H9 (cell line): Measurements from ENCODE around the gene TDRD7. TPM values are rescaled to one million over a fixed set of nuclear protein-coding genes. Genes with fewer than 3 reads are reported as not detected.

Experiments used
- DNase-seq: peaks from one replicate; pipeline ENCODE4 v3.0.0-alpha.2; 2017
- H2AFZ ChIP-seq: one replicate; pipeline ENCODE4 v1.6.1; 2013; ENCODE audit warnings: mild to moderate bottlenecking, low read length, control low read depth, moderate library complexity
- H2AK5ac ChIP-seq: 2 replicates; pipeline ENCODE4 v1.6.1; 2013; ENCODE audit warnings: low read length, control low read depth, mixed read lengths; ENCODE audit not compliant: insufficient read length
- H2BK120ac ChIP-seq: one replicate; pipeline ENCODE4 v1.6.1; 2013; ENCODE audit warnings: low read depth, mild to moderate bottlenecking, low read length, control low read depth, inconsistent platforms; ENCODE audit not compliant: poor library complexity, severe bottlenecking
- H2BK12ac ChIP-seq: 2 replicates; pipeline ENCODE4 v1.6.1; 2013; ENCODE audit warnings: low read length, control low read depth, mixed read lengths, low read depth; ENCODE audit not compliant: insufficient read length
- H2BK15ac ChIP-seq: 2 replicates; pipeline ENCODE4 v1.6.1; 2013; ENCODE audit warnings: low read depth, low read length, control low read depth
- H2BK20ac ChIP-seq: one replicate; pipeline ENCODE4 v1.6.1; 2013; ENCODE audit warnings: low read depth, mild to moderate bottlenecking, low read length, control low read depth, inconsistent platforms; ENCODE audit not compliant: poor library complexity, severe bottlenecking
- H2BK5ac ChIP-seq: 2 replicates; pipeline ENCODE4 v1.6.1; 2013; ENCODE audit warnings: low read length, control low read depth, mixed read lengths; ENCODE audit not compliant: insufficient read length
- H3K14ac ChIP-seq: 2 replicates; pipeline ENCODE4 v1.6.1; 2013; ENCODE audit warnings: low read length, control low read depth; ENCODE audit not compliant: insufficient read depth
- H3K18ac ChIP-seq: 2 replicates; pipeline ENCODE4 v1.6.1; 2013; ENCODE audit warnings: low read depth, mild to moderate bottlenecking, mixed read lengths, low read length, control low read depth; ENCODE audit not compliant: insufficient read length
- H3K23ac ChIP-seq: 2 replicates; pipeline ENCODE4 v1.6.1; 2013; ENCODE audit warnings: low read length, control low read depth, mixed read lengths, low read depth; ENCODE audit not compliant: insufficient read length
- H3K23me2 ChIP-seq: 2 replicates; pipeline ENCODE4 v1.6.1; 2013; ENCODE audit warnings: low read depth, mild to moderate bottlenecking, mixed read lengths, low read length, control low read depth; ENCODE audit not compliant: insufficient read length, poor library complexity, severe bottlenecking
- H3K27ac ChIP-seq: 2 replicates; pipeline ENCODE4 v1.5.1; 2013; ENCODE audit warnings: low read length, control low read depth, mixed read lengths, low read depth; ENCODE audit not compliant: insufficient read length
- H3K27me3 ChIP-seq: 2 replicates; pipeline ENCODE4 v1.6.1; 2013; ENCODE audit warnings: low read length, control low read depth, inconsistent platforms; ENCODE audit not compliant: insufficient read depth
- H3K4ac ChIP-seq: 2 replicates; pipeline ENCODE4 v1.6.1; 2013; ENCODE audit warnings: low read depth, mild to moderate bottlenecking, control low read depth, inconsistent platforms, low read length, moderate library complexity
- H3K4me1 ChIP-seq: 2 replicates; pipeline ENCODE4 v1.6.1; 2013; ENCODE audit warnings: low read length, control low read depth, inconsistent platforms; ENCODE audit not compliant: insufficient read depth
- H3K4me2 ChIP-seq: 2 replicates; pipeline ENCODE4 v1.6.1; 2013; ENCODE audit warnings: low read length, control low read depth, mixed read lengths; ENCODE audit not compliant: insufficient read length, insufficient read depth
- H3K56ac ChIP-seq: 2 replicates; pipeline ENCODE4 v1.6.1; 2013; ENCODE audit warnings: low read depth, mild to moderate bottlenecking, mixed read lengths, low read length, control low read depth; ENCODE audit not compliant: insufficient read length
- H3K79me1 ChIP-seq: 2 replicates; pipeline ENCODE4 v1.6.1; 2013; ENCODE audit warnings: low read depth, mild to moderate bottlenecking, moderate library complexity, low read length, control low read depth, inconsistent platforms; ENCODE audit not compliant: insufficient read depth, poor library complexity, severe bottlenecking
- H3K79me2 ChIP-seq: 2 replicates; pipeline ENCODE4 v1.6.1; 2013; ENCODE audit warnings: low read length, control low read depth, inconsistent platforms; ENCODE audit not compliant: insufficient read depth
- H3K9ac ChIP-seq: 2 replicates; pipeline ENCODE4 v1.6.1; 2013; ENCODE audit warnings: low read length, control low read depth, mixed read lengths; ENCODE audit not compliant: insufficient read length; ENCODE audit errors: extremely low read depth
- H3K9me3 ChIP-seq: one replicate; pipeline ENCODE4 v1.6.1; 2013; ENCODE audit warnings: low read depth, low read length, inconsistent platforms; ENCODE audit not compliant: control insufficient read depth
- H3T11ph ChIP-seq: one replicate; pipeline ENCODE4 v1.6.1; 2013; ENCODE audit warnings: mild to moderate bottlenecking, low read length, control low read depth, inconsistent platforms
- H4K20me1 ChIP-seq: one replicate; pipeline ENCODE4 v1.6.1; 2013; ENCODE audit not compliant: control insufficient read depth, insufficient read length, insufficient read depth
- H4K5ac ChIP-seq: 2 replicates; pipeline ENCODE4 v1.6.1; 2013; ENCODE audit warnings: low read depth, mild to moderate bottlenecking, mixed read lengths, low read length, control low read depth; ENCODE audit not compliant: insufficient read length
- H4K8ac ChIP-seq: replicated peaks from 2 replicates; pipeline ENCODE4 v1.6.1; 2013; ENCODE audit warnings: low read length, control low read depth, mixed read lengths, low read depth; ENCODE audit not compliant: insufficient read length
- H4K91ac ChIP-seq: 2 replicates; pipeline ENCODE4 v1.6.1; 2013; ENCODE audit warnings: low read depth, mild to moderate bottlenecking, moderate library complexity, mixed read lengths, low read length, control low read depth; ENCODE audit not compliant: insufficient read length
- H3K27ac Mint-ChIP-seq, 3 experiments: 2 replicates in 2 of 3; 3 replicates in 1 of 3; pipeline ENCODE4 v1.8.0; 2020 to 2021; ENCODE audit warnings: mixed read lengths in 3 of 3, mild to moderate bottlenecking in 1 of 3, moderate library complexity in 1 of 3
- H3K27me3 Mint-ChIP-seq: 2 replicates; pipeline ENCODE4 v1.8.0; 2021; ENCODE audit warnings: low read depth, mild to moderate bottlenecking, moderate library complexity, mixed read lengths
- H3K36me3 Mint-ChIP-seq, 3 experiments: 2 replicates in 2 of 3; 3 replicates in 1 of 3; pipeline ENCODE4 v1.8.0; 2020 to 2021; ENCODE audit warnings: low read depth in 3 of 3, mixed read lengths in 3 of 3; ENCODE audit not compliant: insufficient read depth in 1 of 3
- H3K4me1 Mint-ChIP-seq, 2 experiments: 2 replicates each; pipeline ENCODE4 v1.8.0; 2020; ENCODE audit warnings: mixed read lengths in 2 of 2
- H3K4me3 Mint-ChIP-seq, 2 experiments: 2 replicates in 1 of 2; 3 replicates in 1 of 2; pipeline ENCODE4 v1.8.0; 2020 to 2021; ENCODE audit warnings: mild to moderate bottlenecking in 2 of 2, mixed read lengths in 2 of 2, moderate library complexity in 1 of 2
- H3K9me3 Mint-ChIP-seq, 2 experiments: 2 replicates in 1 of 2; 3 replicates in 1 of 2; pipeline ENCODE4 v1.8.0; 2020; ENCODE audit warnings: mild to moderate bottlenecking in 2 of 2, mixed read lengths in 2 of 2, moderate library complexity in 1 of 2
- WGBS: extraction: QIAGEN DNeasy Blood & Tissue Kit; methylation state at CpG from one replicate; pipeline ENCODE4 v1.1.7; 2013; ENCODE audit warnings: missing lambda C conversion rate, low lambda C conversion rate, mixed read lengths; ENCODE audit not compliant: insufficient read length; ENCODE audit errors: extremely low coverage; 5-methylcytosine and 5-hydroxymethylcytosine counted together
- total RNA-seq: library from RNA; stranded (reverse); gene quantifications from 2 replicates; pipeline ENCODE4 v1.2.1, GENCODE V29; 2021
- TF ChIP-seq, protein P1 (sequence below): fragments of 200-600 bp; sonication (generic); conservative IDR thresholded peaks from 3 replicates; pipeline ENCODE4 v1.8.0; 2021; ENCODE audit warnings: antibody characterized with exemption, mild to moderate bottlenecking

Gene TDRD7
- total RNA-seq, 1 experiment from 2014 or later, result 5.1 TPM

DNA sequence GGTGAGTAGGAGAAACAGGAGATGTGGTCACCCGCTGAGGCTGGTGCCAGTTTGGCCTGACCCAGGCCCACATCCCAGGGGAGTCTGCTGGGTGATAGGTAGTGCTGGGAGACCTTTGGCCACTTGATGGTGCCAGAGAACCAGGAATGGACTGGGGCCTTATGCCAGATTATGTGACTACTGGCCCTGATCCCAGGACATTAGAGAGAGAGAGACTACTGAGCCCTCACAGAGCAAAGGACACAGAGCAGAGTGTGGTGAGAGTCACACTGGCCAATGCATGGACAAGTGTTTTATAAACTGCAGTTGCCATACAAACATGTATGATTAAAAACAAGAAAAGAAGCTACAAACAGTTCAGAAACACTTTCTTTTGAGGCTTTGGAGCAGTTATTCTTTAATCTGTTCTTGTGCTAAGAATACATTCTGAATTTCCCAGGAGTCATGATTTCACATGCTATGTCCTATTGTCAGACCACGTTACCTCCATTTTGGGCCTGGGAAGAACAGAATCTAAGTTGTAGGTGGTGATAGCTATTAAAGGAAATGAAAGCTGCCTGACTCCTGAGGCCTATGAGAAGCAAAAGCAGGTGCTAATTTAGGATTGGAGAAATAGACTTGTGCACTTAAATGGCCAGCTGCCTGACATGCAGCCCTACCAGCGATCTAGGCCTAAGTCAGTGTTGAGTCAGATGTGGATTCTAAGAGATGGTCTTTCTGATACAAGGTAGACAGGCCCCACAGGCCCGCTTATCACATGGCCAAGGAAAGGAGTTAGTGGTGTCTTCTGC is 57.0 kb downstream of the TDRD7 start:
- Mint-ChIP-seq H3K4me1 (no peaks in the 10 kb centered on the region), H3K27ac (no peak overlapping the region)
- no peak overlapping the region for H3K14ac ChIP-seq

More for the DNA sequence above, 57.0 kb downstream of the TDRD7 start:
- Histone ChIP-seq H2BK12ac (no peak overlapping the region), H3K4me2 (no peak overlapping the region), H3K27me3 (no peaks in the 10 kb centered on the region), H3K9ac (no peak overlapping the region), H3K79me2 (no peaks in the 10 kb centered on the region), H4K5ac (no peak overlapping the region), H4K8ac (no peak overlapping the region), H2BK20ac (no peak overlapping the region), H3K18ac (no peak overlapping the region), H3K56ac (no peak overlapping the region), H2BK15ac (no peak overlapping the region), H3K9me3 (no peaks in the 10 kb centered on the region), H3K79me1 (no peaks in the 10 kb centered on the region), H2AFZ (no peak overlapping the region), H3K4ac (no peak overlapping the region), H3K23me2 (no peaks in the 10 kb centered on the region), H2AK5ac (no peak overlapping the region), H2BK120ac (no peak overlapping the region), H3K27ac (no peak overlapping the region), H4K91ac (no peak overlapping the region), H3K23ac (no peak overlapping the region), H3T11ph (no peak overlapping the region), H3K4me1 (no peaks in the 10 kb centered on the region), H2BK5ac (no peak overlapping the region), H4K20me1 (peaks cover 2% of the 10 kb centered on the region)
- TF ChIP-seq, protein P1, sequence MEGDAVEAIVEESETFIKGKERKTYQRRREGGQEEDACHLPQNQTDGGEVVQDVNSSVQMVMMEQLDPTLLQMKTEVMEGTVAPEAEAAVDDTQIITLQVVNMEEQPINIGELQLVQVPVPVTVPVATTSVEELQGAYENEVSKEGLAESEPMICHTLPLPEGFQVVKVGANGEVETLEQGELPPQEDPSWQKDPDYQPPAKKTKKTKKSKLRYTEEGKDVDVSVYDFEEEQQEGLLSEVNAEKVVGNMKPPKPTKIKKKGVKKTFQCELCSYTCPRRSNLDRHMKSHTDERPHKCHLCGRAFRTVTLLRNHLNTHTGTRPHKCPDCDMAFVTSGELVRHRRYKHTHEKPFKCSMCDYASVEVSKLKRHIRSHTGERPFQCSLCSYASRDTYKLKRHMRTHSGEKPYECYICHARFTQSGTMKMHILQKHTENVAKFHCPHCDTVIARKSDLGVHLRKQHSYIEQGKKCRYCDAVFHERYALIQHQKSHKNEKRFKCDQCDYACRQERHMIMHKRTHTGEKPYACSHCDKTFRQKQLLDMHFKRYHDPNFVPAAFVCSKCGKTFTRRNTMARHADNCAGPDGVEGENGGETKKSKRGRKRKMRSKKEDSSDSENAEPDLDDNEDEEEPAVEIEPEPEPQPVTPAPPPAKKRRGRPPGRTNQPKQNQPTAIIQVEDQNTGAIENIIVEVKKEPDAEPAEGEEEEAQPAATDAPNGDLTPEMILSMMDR, result peak; percentile 94
- Mint-ChIP-seq H3K9me3 (no peaks in the 10 kb centered on the region), H3K36me3 (no peaks in the 10 kb centered on the region), H3K4me3 (no peak overlapping the region), H3K27me3 (no peaks in the 10 kb centered on the region)
- no CpG with 5 or more reads among the region's 4 CpGs for WGBS
- peak; percentile 77 for DNase-seq
